Activated CD4-positive, alpha-beta T cell treated with anti-CD3 and anti-CD28 coated beads for 24 hours (primary cell): ENCODE data around the gene EPHA3.

Source experiments
- DNase-seq, 2 donors: peaks; one replicate each; pipeline ENCODE4 v3.0.0-alpha.2; 2020; ENCODE audit warnings: low read depth in 2 of 2

The EPHA3 gene

GRCh38 chr3:89360156-89360555 is 252.7 kb downstream of the EPHA3 start:
- DNase-seq = no peak

DNA sequence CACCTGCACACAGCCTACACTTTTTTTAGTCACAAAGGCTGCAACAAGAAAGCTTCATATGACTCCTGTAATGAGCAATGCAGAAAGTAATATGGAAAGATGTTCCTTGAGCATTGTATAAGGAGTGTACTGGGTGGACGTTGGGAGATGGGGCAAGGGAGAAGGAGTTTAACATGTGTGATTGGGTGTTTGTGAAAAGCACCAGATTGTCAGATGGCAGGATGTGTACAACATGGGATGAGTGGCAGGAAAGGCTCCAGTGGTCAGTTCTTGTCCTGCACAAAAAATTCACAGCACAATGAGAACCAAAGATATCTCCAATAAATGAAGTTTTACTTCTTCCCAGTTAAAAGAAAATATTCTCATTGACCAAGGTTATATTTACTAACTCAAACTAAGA is 255.1 kb downstream of the EPHA3 start:
- no peak for DNase-seq

GRCh38 chr3:89363171-89363570 is 255.8 kb downstream of the EPHA3 start:
- no peak for DNase-seq

DNA sequence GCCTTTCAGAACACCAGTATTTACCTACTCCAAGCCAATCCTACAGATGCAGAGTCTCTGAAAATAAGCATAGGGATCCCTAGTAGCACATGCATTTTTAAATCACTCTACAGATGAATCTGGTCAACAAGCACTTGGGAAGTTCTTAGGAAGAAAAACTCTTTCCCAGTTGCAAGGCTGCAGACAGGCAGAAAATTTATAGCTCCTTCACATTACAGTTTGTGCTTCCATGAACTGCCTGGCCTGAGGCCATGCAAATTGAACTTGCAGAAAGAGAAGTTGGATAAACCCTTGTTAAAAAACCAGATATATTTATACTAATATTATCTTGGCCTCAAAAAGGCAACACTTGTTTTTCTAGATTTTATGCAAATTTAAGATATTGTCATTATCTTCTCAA is 256.9 kb downstream of the EPHA3 start:
- DNase-seq = no peak

DNA sequence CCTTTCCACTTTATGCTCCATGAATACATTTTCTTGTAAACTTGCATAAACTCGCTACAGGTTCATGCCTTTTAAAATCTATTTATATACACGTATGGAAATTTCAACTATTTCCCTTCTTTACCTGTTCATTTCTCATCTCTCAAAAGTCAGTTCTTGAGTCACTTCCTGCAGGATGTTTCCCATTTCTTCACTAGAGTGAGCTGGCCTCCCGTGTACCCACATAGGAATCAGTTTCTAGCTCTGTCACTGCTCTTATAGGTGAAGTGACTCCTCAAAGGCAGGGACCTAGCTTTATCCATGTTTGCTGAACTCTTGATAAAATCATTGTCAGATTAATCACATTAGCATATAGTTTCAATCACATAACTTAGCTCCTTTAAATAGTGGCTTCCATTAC is 259.7 kb downstream of the EPHA3 start:
- no peak for DNase-seq

DNA sequence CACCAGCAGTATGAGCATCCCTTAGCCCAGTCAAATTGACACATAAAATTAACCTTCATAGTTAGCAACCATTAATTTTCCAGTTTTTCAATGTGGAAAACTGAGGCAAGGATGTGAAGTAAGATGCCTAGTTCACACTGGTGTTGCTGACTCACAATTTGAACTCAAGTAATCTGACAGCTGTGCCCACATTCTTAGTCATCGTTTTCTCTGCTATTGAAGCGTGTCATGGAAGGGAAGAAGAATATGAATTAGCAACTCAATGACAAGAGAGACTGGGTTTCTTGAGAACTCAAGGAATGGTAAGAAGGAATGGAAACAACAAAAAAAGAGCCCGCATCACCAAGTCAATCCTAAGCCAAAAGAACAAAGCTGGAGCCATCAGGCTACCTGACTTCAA is 261.4 kb downstream of the EPHA3 start:
- no peak for DNase-seq

DNA sequence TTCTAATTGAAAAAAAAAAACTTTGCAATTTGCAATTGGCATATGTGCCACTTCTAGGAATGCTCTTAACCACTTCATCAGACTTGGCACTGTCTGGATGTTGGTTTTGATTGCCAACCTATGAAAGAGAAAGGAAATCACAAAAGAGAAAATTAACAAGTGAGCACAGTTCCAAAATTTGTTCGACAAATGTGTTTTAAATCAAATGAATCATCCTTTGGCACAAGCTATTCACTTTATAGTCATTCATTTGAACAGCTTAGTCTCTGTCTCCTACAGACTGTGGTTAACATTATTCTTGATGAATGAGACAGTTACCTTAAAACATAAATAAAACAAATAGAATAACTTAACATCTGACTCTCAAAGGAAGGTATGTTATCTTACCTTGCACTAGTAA is 265.0 kb downstream of the EPHA3 start:
- DNase-seq = no peak

GRCh38 chr3:89373434-89373833 is 266.0 kb downstream of the EPHA3 start:
- no peak for DNase-seq

GRCh38 chr3:89375451-89375850 is 268.0 kb downstream of the EPHA3 start:
- no peak for DNase-seq

GRCh38 chr3:89380016-89380415 is 272.6 kb downstream of the EPHA3 start:
- DNase-seq = no peak

GRCh38 chr3:89392991-89393390 is 285.6 kb downstream of the EPHA3 start:
- no peak for DNase-seq

- DNase-seq = no peak
Observed at GRCh38 chr3:89395456-89395855, 288.0 kb downstream of the EPHA3 start.

- DNase-seq = no peak
Observed at GRCh38 chr3:89395996-89396395, 288.6 kb downstream of the EPHA3 start.

DNA sequence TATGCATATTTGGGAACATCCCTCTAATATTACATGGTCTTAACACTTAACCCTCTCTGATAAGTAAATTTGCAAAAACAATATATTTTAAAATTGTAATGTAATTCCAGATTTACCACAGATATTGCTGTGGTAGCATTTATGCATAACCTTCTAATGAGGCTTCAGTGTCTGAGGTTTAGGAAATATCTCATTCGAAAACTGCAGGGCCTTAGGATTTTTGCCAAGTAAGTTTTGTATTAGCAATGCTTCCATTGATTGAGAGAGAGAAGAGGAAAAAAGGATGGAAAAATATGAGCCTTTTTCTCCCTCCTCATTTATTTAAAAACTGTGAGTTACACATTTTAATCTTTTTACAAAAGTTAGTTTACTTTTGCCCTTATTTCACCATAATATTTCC is 294.6 kb downstream of the EPHA3 start:
- no peak for DNase-seq

DNA sequence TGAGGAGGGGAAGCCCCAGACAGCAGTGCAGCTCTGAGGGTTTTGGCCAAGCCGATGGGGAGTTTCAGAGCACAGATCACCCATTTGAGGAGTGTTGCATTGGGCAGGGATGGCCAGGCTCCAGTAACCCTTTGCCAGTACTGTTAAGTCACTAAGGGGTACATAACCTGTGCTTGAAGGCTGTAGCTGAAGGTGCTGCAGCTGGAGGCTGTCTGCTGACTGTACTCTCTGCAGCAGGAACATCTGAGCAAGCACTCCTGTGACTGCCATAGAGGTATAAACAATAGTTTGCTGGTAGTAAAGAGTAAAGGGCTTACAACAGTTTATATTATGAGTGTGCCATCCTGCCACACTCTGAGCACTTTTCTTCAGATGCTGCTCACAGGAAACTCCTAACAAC is 297.8 kb downstream of the EPHA3 start:
- no peak for DNase-seq

DNA sequence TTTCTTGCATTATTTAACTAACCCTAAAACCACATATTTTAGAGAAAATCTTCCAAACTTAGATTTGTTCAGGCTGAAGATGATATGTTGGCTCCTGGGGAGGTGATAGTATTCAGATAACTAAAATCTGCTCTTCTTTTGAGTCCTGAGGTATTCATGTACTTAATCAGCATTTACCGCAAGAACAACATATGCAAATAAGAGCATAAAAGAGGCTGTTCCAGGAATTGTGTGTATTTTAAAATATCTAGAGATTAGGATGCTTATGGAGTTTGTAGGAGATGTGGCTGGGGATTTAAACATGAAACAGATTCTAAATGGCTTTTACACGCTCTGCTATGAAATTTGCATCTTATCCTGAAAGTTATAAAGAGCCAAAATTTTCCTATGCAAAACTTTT is 298.2 kb downstream of the EPHA3 start:
- no peak for DNase-seq

- DNase-seq = no peak
Observed at GRCh38 chr3:89411201-89411600, 303.8 kb downstream of the EPHA3 start.

DNA sequence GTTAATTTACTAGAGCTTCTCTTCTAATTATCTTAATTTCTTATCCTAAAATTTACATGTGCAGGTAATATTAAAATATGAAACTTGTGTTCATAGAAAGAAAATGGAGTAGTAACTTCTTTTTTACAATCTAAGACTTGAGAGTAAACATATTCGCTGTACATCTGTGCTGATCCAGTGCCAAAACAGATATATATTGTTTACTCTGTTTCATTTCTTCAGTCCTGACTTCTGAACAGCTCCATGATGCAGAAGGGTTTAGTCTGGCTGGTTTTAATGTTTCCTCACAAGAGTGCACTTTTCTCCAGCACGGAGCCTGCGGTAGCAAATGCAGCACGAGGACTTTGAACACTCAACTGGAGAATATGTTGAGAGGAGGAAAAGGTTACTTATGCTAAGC is 306.8 kb downstream of the EPHA3 start:
- DNase-seq = no peak

DNA sequence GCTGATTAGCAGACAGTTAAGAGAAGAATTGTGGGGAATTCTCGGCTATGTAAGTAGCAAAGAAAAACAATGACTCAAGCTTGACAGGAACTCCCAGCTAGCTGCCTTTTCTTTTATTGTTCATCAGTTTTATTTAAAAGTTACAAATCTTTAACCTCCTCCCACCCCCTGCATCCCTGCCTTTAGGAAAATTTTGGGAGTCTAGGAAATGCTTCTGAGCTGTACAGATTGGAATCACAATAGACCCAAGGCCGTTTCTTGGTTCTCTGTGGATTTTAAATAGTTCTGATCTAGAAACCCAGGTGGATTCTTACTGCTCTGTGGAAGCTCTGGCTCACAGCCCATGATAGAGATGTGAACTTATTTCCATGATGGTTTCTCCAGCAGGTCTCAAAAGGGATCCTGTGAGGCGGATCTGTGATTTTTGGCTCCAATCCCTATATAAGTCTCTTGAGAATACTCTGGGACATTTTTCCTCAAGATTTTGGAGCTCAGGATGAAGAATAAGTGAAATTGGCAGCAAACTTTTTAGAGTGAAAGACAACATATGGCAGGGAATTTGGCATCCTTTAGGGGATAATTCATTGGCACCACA is 312.3 kb downstream of the EPHA3 start:
- no peak for DNase-seq

DNA sequence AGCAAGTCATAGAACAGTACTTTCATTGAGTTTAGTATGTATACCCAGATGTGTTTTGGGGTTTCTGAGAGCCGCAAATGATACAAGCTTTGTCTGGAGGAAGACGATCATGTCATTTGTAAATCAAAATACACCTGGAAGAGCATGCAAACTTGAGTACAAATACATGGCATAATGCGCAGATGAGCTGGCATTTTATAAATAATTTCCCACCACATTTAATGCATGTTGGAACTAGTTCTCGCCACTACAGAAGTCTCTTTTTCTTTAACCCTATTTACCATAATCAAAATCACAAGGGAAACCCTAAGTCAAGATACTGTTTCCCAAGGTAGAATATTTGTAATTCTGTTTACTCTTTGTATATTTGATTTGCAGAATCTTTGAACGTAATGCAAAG is 318.6 kb downstream of the EPHA3 start:
- no peak for DNase-seq

DNA sequence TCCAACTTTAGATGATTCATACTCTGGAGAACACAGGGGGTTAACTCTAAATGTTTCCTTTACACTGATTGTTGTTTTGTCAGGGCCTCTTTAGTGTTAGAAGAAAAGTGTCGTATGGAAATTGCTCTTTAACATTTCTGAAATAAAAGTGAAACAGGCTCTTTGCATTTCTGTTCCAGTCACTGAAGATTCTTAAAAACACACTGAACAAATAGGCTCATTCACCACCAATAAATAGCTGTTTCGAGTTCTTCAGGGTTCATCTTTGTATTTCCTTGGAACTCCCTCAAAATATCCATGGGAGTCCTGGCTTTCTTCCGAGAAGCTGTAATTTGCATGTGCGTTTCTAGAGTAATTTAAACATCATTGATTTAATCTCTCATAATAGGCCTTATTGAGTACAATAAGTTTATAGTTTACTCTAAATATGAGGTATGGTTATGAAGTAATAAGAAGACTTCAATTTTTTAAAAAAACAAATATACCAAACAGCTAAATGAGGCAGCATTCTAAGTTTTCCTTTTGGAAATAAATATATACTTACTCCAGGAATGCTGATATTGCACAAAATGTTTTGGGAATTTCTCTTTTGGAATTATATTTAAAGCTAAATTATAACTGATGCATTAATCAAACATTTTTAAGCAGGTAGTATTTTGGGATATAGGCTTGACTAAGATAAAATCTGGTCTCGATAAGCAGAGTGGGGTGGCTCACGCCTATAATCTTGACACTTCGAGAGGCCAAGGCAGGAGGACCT is 327.4 kb downstream of the EPHA3 start:
- no peak for DNase-seq

DNA sequence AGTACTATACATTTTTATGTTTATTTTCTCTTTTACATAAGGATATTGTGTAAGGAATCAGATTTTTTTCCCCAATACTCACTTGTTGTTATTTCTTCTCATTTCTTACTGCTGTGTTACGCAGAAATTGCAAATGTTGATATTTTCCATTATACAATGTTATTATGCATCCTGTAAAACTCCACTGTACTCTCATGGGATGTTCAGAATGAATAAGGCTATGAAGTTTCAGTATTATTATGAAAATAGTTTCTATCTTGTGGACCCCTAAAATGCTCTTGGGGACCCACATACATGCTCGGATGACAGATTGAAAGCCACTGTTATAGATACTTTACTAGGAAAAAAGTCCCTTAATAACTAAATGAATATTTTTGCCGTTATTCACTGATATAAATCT is 329.4 kb downstream of the EPHA3 start:
- no peak for DNase-seq

DNA sequence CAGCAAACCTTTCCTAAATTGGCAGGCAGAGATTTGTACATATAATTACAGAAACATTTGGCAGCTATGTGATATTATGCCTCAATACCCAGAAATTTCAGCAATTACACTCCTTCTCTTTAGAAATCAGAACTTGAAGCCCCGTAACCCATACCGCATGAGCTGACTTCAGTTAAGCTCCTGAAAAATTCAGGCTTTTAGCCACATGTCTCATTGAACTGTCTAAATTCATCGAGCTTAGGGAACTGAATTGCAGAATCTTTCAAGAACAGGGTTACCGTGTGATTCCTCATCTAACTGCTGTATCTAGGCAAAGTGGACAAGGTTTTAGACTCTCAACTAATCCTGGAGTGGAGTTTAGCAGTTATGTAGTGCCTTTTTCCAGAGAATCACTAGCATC is 333.0 kb downstream of the EPHA3 start:
- DNase-seq = no peak

DNA sequence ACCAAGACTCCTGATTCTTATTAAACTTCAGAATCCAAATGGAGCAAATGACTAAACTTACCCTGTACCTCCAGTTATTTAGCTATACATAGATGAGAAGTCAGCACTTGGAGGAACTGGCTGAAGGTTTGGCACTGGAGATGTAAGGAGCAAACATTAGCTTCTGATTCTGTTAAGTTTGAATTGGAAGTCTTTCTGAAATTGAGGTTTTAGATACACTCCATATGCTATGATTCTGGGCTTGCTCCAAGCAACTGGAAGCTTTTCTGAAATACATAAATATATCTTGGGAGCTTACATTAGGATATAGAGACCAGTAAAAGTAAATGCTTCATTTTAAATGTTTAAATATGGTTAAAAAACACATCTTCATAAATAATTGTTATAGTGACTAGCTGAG is 333.7 kb downstream of the EPHA3 start:
- DNase-seq = no peak
